HUES6 (cell line): ENCODE data around the gene SPOCD1.

Experiments
- H3K27ac ChIP-seq: 2 replicates; pipeline ENCODE4 v1.7.0; 2013; ENCODE audit warnings: low read depth, mild to moderate bottlenecking, low read length, inconsistent platforms
- H3K27me3 ChIP-seq: 2 replicates; pipeline ENCODE4 v1.6.1; 2013; ENCODE audit warnings: low read length; ENCODE audit not compliant: control insufficient read depth, insufficient read depth
- H3K36me3 ChIP-seq: 2 replicates; pipeline ENCODE4 v1.6.1; 2013; ENCODE audit warnings: low read length; ENCODE audit not compliant: control insufficient read depth, insufficient read depth
- H3K4me1 ChIP-seq: 2 replicates; pipeline ENCODE4 v1.6.1; 2013; ENCODE audit warnings: low read length; ENCODE audit not compliant: control insufficient read depth, insufficient read depth
- H3K4me3 ChIP-seq: 2 replicates; pipeline ENCODE4 v1.5.1; 2013; ENCODE audit warnings: low read depth, low read length
- H3K9ac ChIP-seq: one replicate; pipeline ENCODE4 v1.6.1; 2013; ENCODE audit warnings: mild to moderate bottlenecking, low read length
- H3K9me3 ChIP-seq: 2 replicates; pipeline ENCODE4 v1.6.1; 2013; ENCODE audit warnings: low read depth, low read length; ENCODE audit not compliant: control insufficient read depth, insufficient read depth

Gene SPOCD1

GRCh38 chr1:31812158-31812829, 3.5 kb downstream of the SPOCD1 start:
- Histone ChIP-seq H3K9ac (no peak overlapping the region), H3K9me3 (no peaks in the 10 kb centered on the region), H3K27me3 (no peaks in the 10 kb centered on the region), H3K36me3 (no peaks in the 10 kb centered on the region), H3K4me3 (no peak overlapping the region), H3K27ac (no peak overlapping the region), H3K4me1 (peaks cover 6% of the 10 kb centered on the region; the same call in 1 of the 2 replicates)

GRCh38 chr1:31811605-31812004, 4.2 kb downstream of the SPOCD1 start:
- Histone ChIP-seq H3K27me3 (no peaks in the 10 kb centered on the region), H3K27ac (no peak overlapping the region), H3K9me3 (peaks cover 5% of the 10 kb centered on the region; the same call in 1 of the 2 replicates), H3K4me1 (peaks cover 6% of the 10 kb centered on the region; the same call in 1 of the 2 replicates), H3K4me3 (no peak overlapping the region), H3K36me3 (no peaks in the 10 kb centered on the region), H3K9ac (no peak overlapping the region)

GRCh38 chr1:31809698-31810097, 6.1 kb downstream of the SPOCD1 start:
- H3K9ac ChIP-seq, result no peak overlapping the region
- H3K27ac ChIP-seq, result no peak overlapping the region
- H3K36me3 ChIP-seq, result no peaks in the 10 kb centered on the region
- H3K4me1 ChIP-seq, result 0 out of 2 replicates have a peak, but pooled peaks cover 4% of the 10 kb centered on the region
- peaks cover 5% of the 10 kb centered on the region; the same call in 1 of the 2 replicates for H3K9me3 ChIP-seq
- no peak overlapping the region for H3K4me3 ChIP-seq
- H3K27me3 ChIP-seq, result no peaks in the 10 kb centered on the region

GRCh38 chr1:31807273-31808048, 8.4 kb downstream of the SPOCD1 start:
- Histone ChIP-seq H3K36me3 (no peaks in the 10 kb centered on the region), H3K27ac (no peak overlapping the region), H3K9me3 (peaks cover 5% of the 10 kb centered on the region; the same call in 1 of the 2 replicates), H3K27me3 (no peaks in the 10 kb centered on the region), H3K4me3 (no peak overlapping the region), H3K4me1 (0 out of 2 replicates have a peak, but pooled peaks cover 4% of the 10 kb centered on the region), H3K9ac (no peak overlapping the region)

- Histone ChIP-seq H3K4me3 (no peak overlapping the region), H3K36me3 (no peaks in the 10 kb centered on the region), H3K27ac (no peak overlapping the region), H3K9ac (no peak overlapping the region), H3K27me3 (no peaks in the 10 kb centered on the region), H3K9me3 (peaks cover 5% of the 10 kb centered on the region; the same call in 1 of the 2 replicates), H3K4me1 (peaks cover 9% of the 10 kb centered on the region; the same call in 1 of the 2 replicates)
Observed at GRCh38 chr1:31805318-31805717, 10.5 kb downstream of the SPOCD1 start.

- Histone ChIP-seq H3K4me3 (no peak overlapping the region), H3K27me3 (no peaks in the 10 kb centered on the region), H3K27ac (no peak overlapping the region), H3K36me3 (no peaks in the 10 kb centered on the region), H3K9ac (no peak overlapping the region), H3K4me1 (peaks cover 17% of the 10 kb centered on the region; the same call in 1 of the 2 replicates), H3K9me3 (peaks cover 5% of the 10 kb centered on the region; the same call in 1 of the 2 replicates)
Observed at GRCh38 chr1:31804098-31804497, 11.7 kb downstream of the SPOCD1 start.

GRCh38 chr1:31803610-31804009, 12.2 kb downstream of the SPOCD1 start:
- Histone ChIP-seq H3K27me3 (no peaks in the 10 kb centered on the region), H3K4me1 (peaks cover 22% of the 10 kb centered on the region; the same call in 1 of the 2 replicates), H3K9me3 (peaks cover 5% of the 10 kb centered on the region; the same call in 1 of the 2 replicates), H3K9ac (no peak overlapping the region), H3K36me3 (no peaks in the 10 kb centered on the region), H3K27ac (no peak overlapping the region), H3K4me3 (no peak overlapping the region)

- peaks cover 33% of the 10 kb centered on the region; the same call in 1 of the 2 replicates for H3K4me1 ChIP-seq
- no peaks in the 10 kb centered on the region for H3K36me3 ChIP-seq
Observed at GRCh38 chr1:31802190-31803150, 13.4 kb downstream of the SPOCD1 start.

GRCh38 chr1:31801458-31801857, 14.4 kb downstream of the SPOCD1 start:
- H3K4me3 ChIP-seq, result no peak overlapping the region
- H3K27me3 ChIP-seq, result no peaks in the 10 kb centered on the region
- no peaks in the 10 kb centered on the region for H3K36me3 ChIP-seq
- no peaks in the 10 kb centered on the region for H3K9me3 ChIP-seq
- H3K4me1 ChIP-seq, result peaks cover 34% of the 10 kb centered on the region; the same call in 1 of the 2 replicates
- H3K9ac ChIP-seq, result no peak overlapping the region
- no peak overlapping the region for H3K27ac ChIP-seq

More at GRCh38 chr1:31802190-31803150, 13.4 kb downstream of the SPOCD1 start:
- Histone ChIP-seq H3K27ac (no peak overlapping the region), H3K9ac (no peak overlapping the region), H3K27me3 (no peaks in the 10 kb centered on the region), H3K4me3 (no peak overlapping the region), H3K9me3 (peaks cover 5% of the 10 kb centered on the region; the same call in 1 of the 2 replicates)

GRCh38 chr1:31800674-31800967, 15.2 kb downstream of the SPOCD1 start:
- Histone ChIP-seq H3K27ac (no peak overlapping the region), H3K4me1 (peaks cover 34% of the 10 kb centered on the region; the same call in 1 of the 2 replicates), H3K9me3 (no peaks in the 10 kb centered on the region), H3K4me3 (no peak overlapping the region), H3K36me3 (no peaks in the 10 kb centered on the region), H3K27me3 (no peaks in the 10 kb centered on the region), H3K9ac (no peak overlapping the region)
